Peyer's patch (tissue), 4 donors: ENCODE measurements around the gene COX7A2L.

ENCODE experiments used
- CTCF ChIP-seq, 6 experiments: fragments of 450-650 bp in 4 of 6; fragments of 200-600 bp in 2 of 6; sonication (generic) in 1 of 6; IDR thresholded peaks; one replicate each; pipeline ENCODE4 v1.5.1; 2017 to 2019; ENCODE audit warnings: antibody characterized with exemption in 6 of 6, mild to moderate bottlenecking in 3 of 6, moderate library complexity in 1 of 6
- POLR2A ChIP-seq, 2 donors: fragments of 450-650 bp; IDR thresholded peaks; one replicate each; pipeline ENCODE4 v1.5.1; 2017; ENCODE audit warnings: antibody characterized with exemption in 2 of 2, mild to moderate bottlenecking in 2 of 2, moderate library complexity in 2 of 2

- TF ChIP-seq CTCF (IDR thresholded peaks at IDR 0.05) (no peak), POLR2A (IDR thresholded peaks at IDR 0.05) (no peak)
These were observed 8.0 kb upstream of the COX7A2L start for GRCh38 chr2:42368817-42369531.
